KMS-11 (cell line): ENCODE results near the gene CFAP65.

Experiments
- H2AFZ ChIP-seq: fragments of 200-600 bp; sonication (generic); 2 replicates; pipeline ENCODE4 v1.6.1; 2016; ENCODE audit warnings: antibody characterized with exemption, mixed run types, low read depth
- H3K27ac ChIP-seq: fragments of 200-600 bp; sonication (generic); 2 replicates; pipeline ENCODE4 v1.6.1; 2016; ENCODE audit warnings: mild to moderate bottlenecking, mixed run types
- H3K27me3 ChIP-seq: fragments of 200-600 bp; sonication (generic); 2 replicates; pipeline ENCODE4 v1.6.1; 2017; ENCODE audit warnings: mild to moderate bottlenecking, low read depth, mixed run types, moderate library complexity; ENCODE audit not compliant: insufficient read depth
- H3K36me3 ChIP-seq: fragments of 200-600 bp; sonication (generic); 2 replicates; pipeline ENCODE4 v1.6.1; 2017; ENCODE audit warnings: mild to moderate bottlenecking, mixed run types; ENCODE audit not compliant: insufficient read depth
- H3K4me1 ChIP-seq: fragments of 200-600 bp; sonication (generic); 2 replicates; pipeline ENCODE4 v1.6.1; 2016; ENCODE audit warnings: mild to moderate bottlenecking, low read depth, mixed run types; ENCODE audit not compliant: poor library complexity, severe bottlenecking
- H3K4me2 ChIP-seq: fragments of 200-600 bp; sonication (generic); 2 replicates; pipeline ENCODE4 v1.7.0; 2016; ENCODE audit warnings: mild to moderate bottlenecking, mixed run types
- H3K4me3 ChIP-seq: fragments of 200-600 bp; sonication (generic); IDR thresholded peaks from 2 replicates; pipeline ENCODE4 v1.6.1; 2017; ENCODE audit warnings: low read depth, low read length, mixed read lengths; ENCODE audit not compliant: insufficient read depth
- H3K79me2 ChIP-seq: fragments of 200-600 bp; sonication (generic); 2 replicates; pipeline ENCODE4 v1.6.1; 2016; ENCODE audit warnings: low read depth, mixed run types; ENCODE audit not compliant: insufficient read depth
- H3K9ac ChIP-seq: fragments of 200-600 bp; sonication (generic); 2 replicates; pipeline ENCODE4 v1.6.1; 2016; ENCODE audit warnings: mild to moderate bottlenecking, mixed run types
- H4K20me1 ChIP-seq: fragments of 200-600 bp; sonication (generic); 2 replicates; pipeline ENCODE4 v1.6.1; 2016; ENCODE audit warnings: mild to moderate bottlenecking, mixed run types; ENCODE audit not compliant: insufficient read depth
- CTCF ChIP-seq: fragments of 200-600 bp; sonication (generic); conservative IDR thresholded peaks from 2 replicates; pipeline ENCODE4 v1.6.1; 2017; ENCODE audit warnings: low read depth, mild to moderate bottlenecking, antibody characterized with exemption, low read length, moderate library complexity, mixed read lengths

Gene CFAP65

GRCh38 chr2:218992703-218993344 lies 48.5 kb downstream of the CFAP65 start:
- TF ChIP-seq CTCF: no peak
- H3K4me2 ChIP-seq: peak overlapping the region; percentile 40
- no peaks in the 10 kb centered on the region for H3K79me2 ChIP-seq
- H3K4me3 ChIP-seq: no peak overlapping the region
- H3K27ac ChIP-seq: no peak overlapping the region
- H3K27me3 ChIP-seq: peaks cover 30% of the 10 kb centered on the region; the same call in 1 of the 2 replicates
- no peak overlapping the region; the same call in 1 of the 2 replicates for H3K9ac ChIP-seq
- H3K4me1 ChIP-seq: peaks cover 7% of the 10 kb centered on the region
- no peaks in the 10 kb centered on the region for H4K20me1 ChIP-seq
- H3K36me3 ChIP-seq: no peaks in the 10 kb centered on the region
- peak overlapping the region; percentile 61 for H2AFZ ChIP-seq

GRCh38 chr2:218992196-218992595 lies 49.1 kb downstream of the CFAP65 start:
- no peak for TF ChIP-seq CTCF
- Histone ChIP-seq H3K36me3 (no peaks in the 10 kb centered on the region), H2AFZ (no peak overlapping the region), H3K9ac (no peak overlapping the region), H3K27me3 (peaks cover 35% of the 10 kb centered on the region), H3K4me3 (no peak overlapping the region), H3K27ac (no peak overlapping the region), H4K20me1 (no peaks in the 10 kb centered on the region), H3K4me1 (peaks cover 7% of the 10 kb centered on the region), H3K4me2 (no peak overlapping the region), H3K79me2 (no peaks in the 10 kb centered on the region)

- Histone ChIP-seq H3K27me3 (peaks cover 40% of the 10 kb centered on the region), H3K79me2 (no peaks in the 10 kb centered on the region), H3K4me1 (peaks cover 7% of the 10 kb centered on the region), H2AFZ (no peak overlapping the region), H3K9ac (no peak overlapping the region), H3K27ac (no peak overlapping the region), H3K4me2 (no peak overlapping the region), H3K36me3 (no peaks in the 10 kb centered on the region), H4K20me1 (no peaks in the 10 kb centered on the region), H3K4me3 (no peak overlapping the region)
- TF ChIP-seq CTCF: no peak
These were observed 49.6 kb downstream of the CFAP65 start for GRCh38 chr2:218991674-218992168.

- Histone ChIP-seq H3K4me3 (no peak overlapping the region), H3K27ac (no peak overlapping the region), H3K4me2 (no peak overlapping the region), H3K27me3 (peaks cover 51% of the 10 kb centered on the region), H3K36me3 (no peaks in the 10 kb centered on the region), H3K9ac (no peak overlapping the region), H3K79me2 (no peaks in the 10 kb centered on the region), H4K20me1 (no peaks in the 10 kb centered on the region), H2AFZ (no peak overlapping the region), H3K4me1 (peaks cover 7% of the 10 kb centered on the region)
- no peak for TF ChIP-seq CTCF
These were observed 50.7 kb downstream of the CFAP65 start for GRCh38 chr2:218990612-218991011.
